Activated effector memory CD4-positive, alpha-beta T cell treated with anti-CD3 and anti-CD28 coated beads, Interleukin-2, amount 50 U/mL, for 16 hours (primary cell): ENCODE data around the gene KRT222.

ENCODE experiments used
- DNase-seq: peaks from one replicate; pipeline ENCODE4 v3.0.0-alpha.2; 2020

Gene KRT222

GRCh38 chr17:40614431-40615067 lies 50.4 kb downstream of the KRT222 start:
- no peak for DNase-seq

- DNase-seq = no peak
Observed at GRCh38 chr17:40613467-40614154, 51.4 kb downstream of the KRT222 start.

- DNase-seq = peak; percentile 89
Observed at GRCh38 chr17:40612599-40613244, 52.3 kb downstream of the KRT222 start.

- no peak for DNase-seq
Observed at GRCh38 chr17:40611840-40612474, 53.0 kb downstream of the KRT222 start.

- DNase-seq = no peak
Observed at GRCh38 chr17:40610359-40610758, 54.6 kb downstream of the KRT222 start.

- DNase-seq = no peak
Observed at GRCh38 chr17:40608061-40608581, 56.9 kb downstream of the KRT222 start.

- peak; percentile 76 for DNase-seq
Observed at GRCh38 chr17:40607641-40608040, 57.3 kb downstream of the KRT222 start.

GRCh38 chr17:40606548-40607353 lies 58.2 kb downstream of the KRT222 start:
- no peak for DNase-seq

GRCh38 chr17:40605306-40605705 lies 59.7 kb downstream of the KRT222 start:
- DNase-seq = peak; percentile 88
